Gastroesophageal sphincter (tissue), 3 donors: ENCODE data around the gene HK2.

ENCODE experiments used
- EP300 ChIP-seq: sonication (generic); formaldehyde crosslinking; IDR thresholded peaks from one replicate; pipeline ENCODE4 v1.6.1; 2017; ENCODE audit warnings: antibody characterized with exemption, mild to moderate bottlenecking
- POLR2A ChIP-seq, 2 donors: fragments of 450-650 bp; IDR thresholded peaks; one replicate each; pipeline ENCODE4 v1.6.1; 2017; ENCODE audit warnings: antibody characterized with exemption in 2 of 2, mild to moderate bottlenecking in 2 of 2, moderate library complexity in 1 of 2
- TF ChIP-seq, protein P1 (sequence below), 4 experiments: fragments of 200-600 bp in 2 of 4; fragments of 450-650 bp in 2 of 4; sonication (generic) in 1 of 4; IDR thresholded peaks; one replicate each; pipeline ENCODE4 v1.5.1; 2017 to 2019; ENCODE audit warnings: antibody characterized with exemption in 4 of 4, mild to moderate bottlenecking in 2 of 4, moderate library complexity in 2 of 4

DNA sequence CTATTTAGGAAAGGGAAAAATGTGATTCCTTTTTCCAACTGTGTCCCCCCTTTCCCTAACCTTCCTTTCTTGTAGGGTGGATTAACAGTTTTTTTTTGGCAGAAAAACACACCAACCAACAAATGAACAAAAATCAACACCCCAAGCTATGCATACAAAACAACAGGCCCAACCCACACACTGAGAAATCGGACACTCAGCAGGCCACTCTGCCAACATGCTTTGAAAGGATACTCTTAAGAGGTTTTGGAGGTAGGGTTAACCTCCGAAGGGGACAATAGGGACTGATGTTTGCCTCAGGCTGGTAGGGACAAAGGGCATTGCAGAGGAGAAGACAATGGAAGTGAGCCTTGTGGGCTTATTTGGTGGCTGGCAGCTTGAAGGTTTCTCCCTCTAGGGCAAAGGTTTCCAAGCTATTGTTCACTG is 91.4 kb downstream of the HK2 start:
- no peak for TF ChIP-seq EP300
- TF ChIP-seq, protein P1, sequence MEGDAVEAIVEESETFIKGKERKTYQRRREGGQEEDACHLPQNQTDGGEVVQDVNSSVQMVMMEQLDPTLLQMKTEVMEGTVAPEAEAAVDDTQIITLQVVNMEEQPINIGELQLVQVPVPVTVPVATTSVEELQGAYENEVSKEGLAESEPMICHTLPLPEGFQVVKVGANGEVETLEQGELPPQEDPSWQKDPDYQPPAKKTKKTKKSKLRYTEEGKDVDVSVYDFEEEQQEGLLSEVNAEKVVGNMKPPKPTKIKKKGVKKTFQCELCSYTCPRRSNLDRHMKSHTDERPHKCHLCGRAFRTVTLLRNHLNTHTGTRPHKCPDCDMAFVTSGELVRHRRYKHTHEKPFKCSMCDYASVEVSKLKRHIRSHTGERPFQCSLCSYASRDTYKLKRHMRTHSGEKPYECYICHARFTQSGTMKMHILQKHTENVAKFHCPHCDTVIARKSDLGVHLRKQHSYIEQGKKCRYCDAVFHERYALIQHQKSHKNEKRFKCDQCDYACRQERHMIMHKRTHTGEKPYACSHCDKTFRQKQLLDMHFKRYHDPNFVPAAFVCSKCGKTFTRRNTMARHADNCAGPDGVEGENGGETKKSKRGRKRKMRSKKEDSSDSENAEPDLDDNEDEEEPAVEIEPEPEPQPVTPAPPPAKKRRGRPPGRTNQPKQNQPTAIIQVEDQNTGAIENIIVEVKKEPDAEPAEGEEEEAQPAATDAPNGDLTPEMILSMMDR (IDR thresholded peaks at IDR 0.05) = no peak
- no peak for TF ChIP-seq POLR2A (IDR thresholded peaks at IDR 0.05)
